ENCODE data around the gene TNK1. TPM values are rescaled to one million over a fixed set of nuclear protein-coding genes. Genes with fewer than 3 reads are reported as not detected.

The TNK1 gene
- total and polyA plus RNA-seq, 9 of the 15 experiments (the other 6 are each of a cell fraction or from before 2014, with no cell fraction given) = 0.28 to 5.2 (median 2.1) TPM

DNA sequence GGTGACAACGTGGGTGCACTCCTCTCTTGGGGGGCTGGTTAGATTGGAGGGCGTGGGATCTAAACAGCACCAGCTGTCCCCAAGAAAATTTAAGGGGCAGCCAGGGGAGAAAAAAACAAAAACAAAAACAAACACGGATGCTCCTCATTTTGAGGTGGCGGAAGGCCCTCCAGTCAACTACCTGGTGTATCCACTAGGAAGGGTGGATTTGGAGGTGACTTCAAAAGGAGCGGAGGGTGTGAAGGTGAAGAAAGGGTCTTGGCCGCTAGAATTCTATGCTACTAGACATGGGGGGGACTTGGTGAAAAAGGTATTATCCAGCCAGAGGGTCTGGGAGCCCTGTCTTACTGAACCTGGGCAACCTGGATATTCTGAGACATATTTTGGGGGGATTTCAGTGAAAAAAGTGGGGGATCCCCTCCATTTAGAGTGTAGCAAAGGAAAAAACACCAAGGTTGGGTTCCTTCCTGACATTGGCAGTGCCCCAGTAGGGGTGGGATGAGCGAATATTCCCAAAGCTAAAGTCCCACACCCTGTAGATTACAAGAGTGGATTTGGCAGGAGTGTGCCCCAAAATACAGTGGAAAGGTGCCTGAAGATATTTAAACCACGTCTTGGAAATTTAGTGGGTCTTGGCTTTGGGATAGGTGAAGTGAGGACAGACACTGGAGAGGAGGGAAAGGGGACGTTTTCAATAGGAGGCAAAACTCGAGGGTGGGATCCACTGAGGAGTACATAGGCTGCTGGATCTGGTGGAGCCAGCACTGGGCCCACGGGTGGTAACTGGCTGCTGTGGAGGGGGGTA, 58.0 kb downstream of the TNK1 start (continued):
- no peak for TF ChIP-seq ZNF217 (CRISPR knock-in tag; IDR thresholded peaks at IDR 0.05)
- TF ChIP-seq GATAD2A (IDR thresholded peaks at IDR 0.05) = no peak
- TF ChIP-seq, protein P1, sequence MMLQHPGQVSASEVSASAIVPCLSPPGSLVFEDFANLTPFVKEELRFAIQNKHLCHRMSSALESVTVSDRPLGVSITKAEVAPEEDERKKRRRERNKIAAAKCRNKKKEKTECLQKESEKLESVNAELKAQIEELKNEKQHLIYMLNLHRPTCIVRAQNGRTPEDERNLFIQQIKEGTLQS (IDR thresholded peaks at IDR 0.05) = no peak
- TF ChIP-seq, protein P1 (CRISPR knock-in tag; conservative IDR thresholded peaks at IDR 0.05) = no peak
- no peak for TF ChIP-seq PRDM10 (IDR thresholded peaks at IDR 0.05; ENCODE audit: partially characterized antibody)
- no peak for TF ChIP-seq ZNF76 (CRISPR knock-in tag; IDR thresholded peaks at IDR 0.05; ENCODE audit: borderline replicate concordance)

Other genes starting within 250 kb of the TNK1 start
Only the 7 nearest of the 38 such genes appear.
- gene KCTD11, start 28.9 kb upstream of the TNK1 start, total RNA-seq (2014; rRNA removed) = 2.6 and 2.7 TPM in 2 replicates
- gene KCTD11, start 28.9 kb upstream of the TNK1 start, total RNA-seq (2014; rRNA removed; fragmentation: Illumina TruSeq; extraction: Trizol) = 1.2 and 1.3 TPM in 2 replicates
- gene KCTD11, start 28.9 kb upstream of the TNK1 start, total RNA-seq (2015; rRNA removed; fragmentation: Illumina TruSeq; extraction: Trizol) = 1.4 and 1.5 TPM in 2 replicates
- 3.0 and 3.2 TPM in 2 replicates for gene KCTD11, start 28.9 kb upstream of the TNK1 start, total RNA-seq (2021)
- 2.6 and 2.7 TPM in 2 replicates for gene KCTD11, start 28.9 kb upstream of the TNK1 start, polyA plus RNA-seq (2011; rRNA removed)
- 2.4 and 2.9 TPM in 2 replicates for gene KCTD11, start 28.9 kb upstream of the TNK1 start, polyA plus RNA-seq (2014; fragmentation: Illumina TruSeq; extraction: Trizol)
- under 1 TPM in 1 of 2 experiments, not detected in 1; 0.01 TPM for gene KCTD11, start 28.9 kb upstream of the TNK1 start, polyA plus RNA-seq (2014; fragmentation: Nextera tagmentation; extraction: Ambion mirVana)
- gene KCTD11, start 28.9 kb upstream of the TNK1 start, polyA plus RNA-seq (2014; rRNA removed) = 2.6 and 2.8 TPM in 2 replicates
- not detected in 2 replicates for gene TMEM95, start 25.9 kb upstream of the TNK1 start, total RNA-seq (2014; rRNA removed)
- gene TMEM95, start 25.9 kb upstream of the TNK1 start, total RNA-seq (2014; rRNA removed; fragmentation: Illumina TruSeq; extraction: Trizol) = not detected in 2 replicates
- gene TMEM95, start 25.9 kb upstream of the TNK1 start, total RNA-seq (2015; rRNA removed; fragmentation: Illumina TruSeq; extraction: Trizol) = not detected in 2 replicates
- not detected in 2 replicates for gene TMEM95, start 25.9 kb upstream of the TNK1 start, total RNA-seq (2021)
- not detected in 2 replicates for gene TMEM95, start 25.9 kb upstream of the TNK1 start, polyA plus RNA-seq (2011; rRNA removed)
- not detected in 2 replicates for gene TMEM95, start 25.9 kb upstream of the TNK1 start, polyA plus RNA-seq (2014; fragmentation: Illumina TruSeq; extraction: Trizol)
- not detected for gene TMEM95, start 25.9 kb upstream of the TNK1 start, polyA plus RNA-seq (2014; fragmentation: Nextera tagmentation; extraction: Ambion mirVana)
- not detected in 2 replicates for gene TMEM95, start 25.9 kb upstream of the TNK1 start, polyA plus RNA-seq (2014; rRNA removed)
- 9.6 and 12.5 TPM in 2 replicates for gene PLSCR3, start 13.4 kb downstream of the TNK1 start, total RNA-seq (2014; rRNA removed)
- gene PLSCR3, start 13.4 kb downstream of the TNK1 start, total RNA-seq (2014; rRNA removed; fragmentation: Illumina TruSeq; extraction: Trizol) = 1.5 and 3.2 TPM in 2 replicates
- 3.2 and 4.4 TPM in 2 replicates for gene PLSCR3, start 13.4 kb downstream of the TNK1 start, total RNA-seq (2015; rRNA removed; fragmentation: Illumina TruSeq; extraction: Trizol)
- 12.1 and 13.8 TPM in 2 replicates for gene PLSCR3, start 13.4 kb downstream of the TNK1 start, total RNA-seq (2021)
- 4.5 and 6.9 TPM in 2 replicates for gene PLSCR3, start 13.4 kb downstream of the TNK1 start, polyA plus RNA-seq (2011; rRNA removed)
- gene PLSCR3, start 13.4 kb downstream of the TNK1 start, polyA plus RNA-seq (2014; fragmentation: Illumina TruSeq; extraction: Trizol) = 16.0 and 16.8 TPM in 2 replicates
- 1 to 10 TPM; 3.2 to 3.3 TPM for gene PLSCR3, start 13.4 kb downstream of the TNK1 start, polyA plus RNA-seq (2014; fragmentation: Nextera tagmentation; extraction: Ambion mirVana)
- gene PLSCR3, start 13.4 kb downstream of the TNK1 start, polyA plus RNA-seq (2014; rRNA removed) = 12.8 and 15.7 TPM in 2 replicates
- gene TMEM256, start 23.0 kb downstream of the TNK1 start, total RNA-seq (2014; rRNA removed) = 69.4 and 91.5 TPM in 2 replicates
- gene TMEM256, start 23.0 kb downstream of the TNK1 start, total RNA-seq (2014; rRNA removed; fragmentation: Illumina TruSeq; extraction: Trizol) = 46.4 and 51.0 TPM in 2 replicates
- gene TMEM256, start 23.0 kb downstream of the TNK1 start, total RNA-seq (2015; rRNA removed; fragmentation: Illumina TruSeq; extraction: Trizol) = 52.1 and 59.6 TPM in 2 replicates
- gene TMEM256, start 23.0 kb downstream of the TNK1 start, total RNA-seq (2021) = 60.1 and 67.5 TPM in 2 replicates
- gene TMEM256, start 23.0 kb downstream of the TNK1 start, polyA plus RNA-seq (2011; rRNA removed) = 68.5 and 83.9 TPM in 2 replicates
- 43.4 and 64.8 TPM in 2 replicates for gene TMEM256, start 23.0 kb downstream of the TNK1 start, polyA plus RNA-seq (2014; fragmentation: Illumina TruSeq; extraction: Trizol)
- gene TMEM256, start 23.0 kb downstream of the TNK1 start, polyA plus RNA-seq (2014; fragmentation: Nextera tagmentation; extraction: Ambion mirVana) = 100 to 1,000 TPM; 114 to 117 TPM
- 177 and 191 TPM in 2 replicates for gene TMEM256, start 23.0 kb downstream of the TNK1 start, polyA plus RNA-seq (2014; rRNA removed)
- gene NLGN2, start 26.8 kb downstream of the TNK1 start, total RNA-seq (2014; rRNA removed) = 0.77 and 1.1 TPM in 2 replicates
- gene NLGN2, start 26.8 kb downstream of the TNK1 start, total RNA-seq (2014; rRNA removed; fragmentation: Illumina TruSeq; extraction: Trizol) = 0.26 and 0.40 TPM in 2 replicates
- 0.72 and 0.87 TPM in 2 replicates for gene NLGN2, start 26.8 kb downstream of the TNK1 start, total RNA-seq (2015; rRNA removed; fragmentation: Illumina TruSeq; extraction: Trizol)
- gene NLGN2, start 26.8 kb downstream of the TNK1 start, total RNA-seq (2021) = 7.8 TPM in 2 replicates
- gene NLGN2, start 26.8 kb downstream of the TNK1 start, polyA plus RNA-seq (2011; rRNA removed) = 1.2 and 3.7 TPM in 2 replicates
- 4.2 and 4.4 TPM in 2 replicates for gene NLGN2, start 26.8 kb downstream of the TNK1 start, polyA plus RNA-seq (2014; fragmentation: Illumina TruSeq; extraction: Trizol)
- under 1 TPM; 0.11 to 0.15 TPM for gene NLGN2, start 26.8 kb downstream of the TNK1 start, polyA plus RNA-seq (2014; fragmentation: Nextera tagmentation; extraction: Ambion mirVana)
- gene NLGN2, start 26.8 kb downstream of the TNK1 start, polyA plus RNA-seq (2014; rRNA removed) = 4.3 and 5.5 TPM in 2 replicates
- gene SPEM1, start 39.2 kb downstream of the TNK1 start, total RNA-seq (2014; rRNA removed) = not detected in 2 replicates
- not detected in 2 replicates for gene SPEM1, start 39.2 kb downstream of the TNK1 start, total RNA-seq (2014; rRNA removed; fragmentation: Illumina TruSeq; extraction: Trizol)
- not detected in 2 replicates for gene SPEM1, start 39.2 kb downstream of the TNK1 start, total RNA-seq (2015; rRNA removed; fragmentation: Illumina TruSeq; extraction: Trizol)
- gene SPEM1, start 39.2 kb downstream of the TNK1 start, total RNA-seq (2021) = not detected in 2 replicates
- gene SPEM1, start 39.2 kb downstream of the TNK1 start, polyA plus RNA-seq (2011; rRNA removed) = not detected in 2 replicates
- not detected in 2 replicates for gene SPEM1, start 39.2 kb downstream of the TNK1 start, polyA plus RNA-seq (2014; fragmentation: Illumina TruSeq; extraction: Trizol)
- not detected for gene SPEM1, start 39.2 kb downstream of the TNK1 start, polyA plus RNA-seq (2014; fragmentation: Nextera tagmentation; extraction: Ambion mirVana)
- gene SPEM1, start 39.2 kb downstream of the TNK1 start, polyA plus RNA-seq (2014; rRNA removed) = not detected in 2 replicates
- not detected in 2 replicates for gene SPEM2, start 44.5 kb downstream of the TNK1 start, total RNA-seq (2014; rRNA removed)
- gene SPEM2, start 44.5 kb downstream of the TNK1 start, total RNA-seq (2014; rRNA removed; fragmentation: Illumina TruSeq; extraction: Trizol) = not detected in 2 replicates
- gene SPEM2, start 44.5 kb downstream of the TNK1 start, total RNA-seq (2015; rRNA removed; fragmentation: Illumina TruSeq; extraction: Trizol) = not detected in 2 replicates
- gene SPEM2, start 44.5 kb downstream of the TNK1 start, total RNA-seq (2021) = not detected in 2 replicates
- not detected in 2 replicates for gene SPEM2, start 44.5 kb downstream of the TNK1 start, polyA plus RNA-seq (2011; rRNA removed)
- not detected in 2 replicates for gene SPEM2, start 44.5 kb downstream of the TNK1 start, polyA plus RNA-seq (2014; fragmentation: Illumina TruSeq; extraction: Trizol)
- not detected for gene SPEM2, start 44.5 kb downstream of the TNK1 start, polyA plus RNA-seq (2014; fragmentation: Nextera tagmentation; extraction: Ambion mirVana)
- gene SPEM2, start 44.5 kb downstream of the TNK1 start, polyA plus RNA-seq (2014; rRNA removed) = not detected in 2 replicates